ENCODE results near the gene PTPRG.

PTPRG gene

DNA sequence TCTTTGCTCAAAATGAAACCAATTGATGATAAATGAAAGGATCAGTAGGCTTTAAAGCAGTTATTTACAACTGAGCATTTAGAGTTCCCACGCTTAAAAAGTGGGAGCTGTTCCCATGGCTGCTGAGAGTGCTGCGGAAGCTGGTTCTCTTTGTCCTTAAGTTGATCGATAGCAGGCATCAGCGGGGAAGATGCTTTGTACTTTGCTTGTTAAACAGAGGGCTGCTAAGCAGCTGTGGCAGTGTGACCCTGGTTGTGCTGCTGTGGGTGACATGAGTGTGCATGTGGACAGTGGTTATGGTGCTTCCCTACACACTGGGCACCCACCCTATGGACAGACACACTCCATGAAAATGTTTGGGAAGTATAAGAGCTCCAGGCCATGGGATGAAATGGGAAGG lies 96.3 kb downstream of the PTPRG start:
- no peak for TF ChIP-seq ZNF274 (IDR thresholded peaks at IDR 0.05; ENCODE audit: low read depth, low read length)
- no peak overlapping the region for H3K4me3 ChIP-seq (ENCODE audit: low read length)

- TF ChIP-seq ZNF274 (IDR thresholded peaks at IDR 0.05; ENCODE audit: low read depth, low read length): no peak
- H3K4me3 ChIP-seq (ENCODE audit: low read length): no peak overlapping the region
Measured at GRCh38 chr3:61662861-61663260, 101.5 kb downstream of the PTPRG start.

DNA sequence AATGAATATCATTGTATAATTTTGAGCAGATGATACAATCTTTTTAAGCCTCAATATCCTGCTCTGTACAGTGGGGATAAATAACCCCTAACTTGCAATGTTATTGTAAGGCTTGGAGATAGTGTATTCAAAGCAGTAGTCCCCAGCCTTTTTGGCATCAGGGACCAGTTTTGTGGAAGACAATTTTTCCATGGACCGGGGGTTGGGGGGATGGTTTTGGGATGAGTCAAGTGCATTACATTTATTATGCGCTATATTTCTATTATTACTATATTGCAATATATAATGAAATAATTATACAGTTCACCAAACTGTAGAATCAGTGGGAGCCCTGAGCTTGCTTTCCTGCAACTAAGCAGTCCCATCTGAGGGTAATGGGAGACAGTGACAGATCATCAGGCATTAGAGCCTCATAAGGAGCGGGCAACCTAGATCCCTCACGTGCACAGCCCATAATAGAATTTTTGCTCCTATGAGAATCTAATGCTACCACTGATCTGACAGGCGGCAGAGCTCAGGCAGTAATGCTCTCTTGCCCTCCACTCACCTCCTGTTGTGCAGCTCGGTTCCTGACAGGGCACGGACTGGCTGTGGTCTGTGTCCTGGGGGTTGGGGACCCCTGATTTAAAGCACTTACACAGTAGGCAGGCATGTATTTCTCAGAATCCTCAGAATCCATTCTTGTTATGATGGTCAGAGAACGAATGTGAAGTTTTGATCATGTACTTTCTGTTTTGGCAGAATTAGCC lies 102.2 kb downstream of the PTPRG start:
- H3K4me3 ChIP-seq (ENCODE audit: low read length): no peak overlapping the region

GRCh38 chr3:61664105-61664482 lies 102.7 kb downstream of the PTPRG start:
- TF ChIP-seq ZNF274 (IDR thresholded peaks at IDR 0.05; ENCODE audit: low read depth, low read length): no peak
- H3K4me3 ChIP-seq (ENCODE audit: low read length): no peak overlapping the region

More for the DNA sequence above, 102.2 kb downstream of the PTPRG start:
- no peak for TF ChIP-seq ZNF274 (IDR thresholded peaks at IDR 0.05; ENCODE audit: low read depth, low read length)

DNA sequence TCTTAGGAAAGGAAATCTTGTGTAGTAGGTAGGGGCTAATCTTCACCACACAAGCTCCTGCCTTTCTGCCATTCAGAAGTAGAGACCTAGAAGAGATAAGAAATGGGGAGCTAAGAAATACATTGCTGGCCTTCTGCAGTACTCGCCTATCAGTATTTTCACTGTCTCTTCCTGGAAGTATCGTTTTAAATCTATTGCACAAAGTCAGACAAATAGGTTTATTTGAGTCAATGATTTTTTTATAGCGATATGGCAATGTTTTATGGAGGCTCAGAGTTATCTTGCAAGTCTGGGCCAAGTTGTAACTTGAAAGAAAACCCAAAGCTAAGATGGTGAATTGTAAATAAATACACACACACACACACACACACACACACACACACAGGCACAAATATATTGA lies 103.8 kb downstream of the PTPRG start:
- no peak overlapping the region for H3K4me3 ChIP-seq (ENCODE audit: low read length)
- TF ChIP-seq ZNF274 (IDR thresholded peaks at IDR 0.05; ENCODE audit: low read depth, low read length): no peak

- H3K4me3 ChIP-seq (ENCODE audit: low read length): no peak overlapping the region
- TF ChIP-seq ZNF274 (IDR thresholded peaks at IDR 0.05; ENCODE audit: low read depth, low read length): no peak
Measured at GRCh38 chr3:61665987-61666386, 104.6 kb downstream of the PTPRG start.

DNA sequence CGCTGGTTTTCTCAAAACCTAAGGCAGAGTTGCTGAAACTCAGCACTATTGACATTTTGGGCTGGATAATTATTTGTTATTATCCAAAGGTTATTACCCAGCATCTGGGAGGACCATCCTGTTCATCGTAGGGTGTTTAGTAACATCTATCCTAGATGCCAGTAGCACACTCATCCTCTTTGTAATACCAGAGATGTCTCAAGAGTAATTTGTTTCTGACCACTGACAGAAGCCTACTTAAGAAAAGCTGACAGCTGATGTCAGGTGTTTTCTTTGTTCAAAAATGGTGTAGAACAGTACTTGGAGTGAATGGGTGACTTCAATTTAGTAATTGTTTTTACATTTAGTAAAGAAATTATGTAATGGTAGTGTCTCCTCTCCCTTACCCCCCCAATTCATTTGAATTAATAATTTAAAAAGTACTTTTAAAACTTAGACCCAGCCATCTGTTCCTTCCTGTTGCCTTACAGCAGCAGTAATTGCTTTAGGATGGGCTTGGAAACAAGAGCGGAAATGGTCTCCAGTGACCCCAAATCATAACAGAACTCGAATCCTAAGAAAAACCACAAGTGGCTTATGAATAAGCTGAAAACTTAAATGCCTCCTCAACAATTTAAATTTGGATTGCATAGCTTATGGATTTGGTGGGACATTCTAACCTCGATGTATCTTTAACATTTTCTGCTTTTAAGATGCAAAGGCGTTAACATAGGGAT lies 105.4 kb downstream of the PTPRG start:
- no peak overlapping the region for H3K4me3 ChIP-seq (ENCODE audit: low read length)
- no peak for TF ChIP-seq ZNF274 (IDR thresholded peaks at IDR 0.05; ENCODE audit: low read depth, low read length)

- TF ChIP-seq ZNF274 (IDR thresholded peaks at IDR 0.05; ENCODE audit: low read depth, low read length): no peak
- no peak overlapping the region for H3K4me3 ChIP-seq (ENCODE audit: low read length)
Measured at GRCh38 chr3:61667383-61667782, 106.0 kb downstream of the PTPRG start.

- TF ChIP-seq ZNF274 (IDR thresholded peaks at IDR 0.05; ENCODE audit: low read depth, low read length): no peak
- no peak overlapping the region for H3K4me3 ChIP-seq (ENCODE audit: low read length)
Measured at GRCh38 chr3:61667814-61668213, 106.4 kb downstream of the PTPRG start.

GRCh38 chr3:61668317-61668864 lies 107.0 kb downstream of the PTPRG start:
- no peak overlapping the region for H3K4me3 ChIP-seq (ENCODE audit: low read length)
- no peak for TF ChIP-seq ZNF274 (IDR thresholded peaks at IDR 0.05; ENCODE audit: low read depth, low read length)

DNA sequence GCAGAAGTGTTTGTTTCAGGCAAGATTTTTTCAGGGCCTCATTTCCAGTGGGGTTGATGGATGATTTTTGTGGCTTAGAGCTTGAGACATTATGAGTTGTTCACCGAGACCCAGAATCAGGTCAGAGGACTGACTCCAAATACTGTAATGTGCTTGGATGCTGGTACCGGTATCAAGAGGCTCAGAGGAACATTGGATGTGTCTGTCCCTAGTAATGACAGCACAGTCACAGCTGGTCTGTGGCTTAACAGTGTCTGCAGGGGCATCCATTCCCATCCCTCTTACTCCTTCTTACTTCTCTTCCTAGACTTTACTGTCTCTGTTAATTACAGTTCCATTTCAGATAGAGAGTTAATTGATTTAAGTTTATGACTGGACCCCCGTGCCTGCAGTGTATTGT lies 107.8 kb downstream of the PTPRG start:
- TF ChIP-seq ZNF274 (IDR thresholded peaks at IDR 0.05; ENCODE audit: low read depth, low read length): no peak

GRCh38 chr3:61669668-61670299 lies 108.4 kb downstream of the PTPRG start:
- no peak overlapping the region for H3K4me3 ChIP-seq (ENCODE audit: low read length)
- TF ChIP-seq ZNF274 (IDR thresholded peaks at IDR 0.05; ENCODE audit: low read depth, low read length): no peak

More for the DNA sequence above, 107.8 kb downstream of the PTPRG start:
- no peak overlapping the region for H3K4me3 ChIP-seq (ENCODE audit: low read length)

GRCh38 chr3:61673651-61674050 lies 112.3 kb downstream of the PTPRG start:
- no peak for TF ChIP-seq ZNF274 (IDR thresholded peaks at IDR 0.05; ENCODE audit: low read depth, low read length)
- H3K4me3 ChIP-seq (ENCODE audit: low read length): no peak overlapping the region

DNA sequence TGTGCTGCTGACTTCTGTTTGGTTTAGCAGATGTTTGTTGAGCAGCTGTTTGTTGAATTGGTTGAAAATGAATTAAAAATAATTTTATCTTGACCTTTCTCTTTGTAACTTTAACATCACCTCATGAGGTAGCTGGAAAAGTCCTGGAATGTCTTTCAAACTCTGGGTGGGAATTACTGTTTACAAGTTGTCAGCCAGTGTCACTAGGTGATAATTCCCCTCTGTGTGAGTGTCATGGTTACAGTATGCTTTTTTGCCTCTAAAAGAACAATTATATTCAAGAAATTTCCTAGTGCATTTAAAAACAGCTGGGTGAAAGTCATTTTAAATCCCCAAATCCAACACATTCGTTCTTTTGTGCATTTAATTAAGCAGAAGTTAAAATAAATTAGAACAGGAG lies 113.2 kb downstream of the PTPRG start:
- no peak overlapping the region for H3K4me3 ChIP-seq (ENCODE audit: low read length)
- no peak for TF ChIP-seq ZNF274 (IDR thresholded peaks at IDR 0.05; ENCODE audit: low read depth, low read length)

DNA sequence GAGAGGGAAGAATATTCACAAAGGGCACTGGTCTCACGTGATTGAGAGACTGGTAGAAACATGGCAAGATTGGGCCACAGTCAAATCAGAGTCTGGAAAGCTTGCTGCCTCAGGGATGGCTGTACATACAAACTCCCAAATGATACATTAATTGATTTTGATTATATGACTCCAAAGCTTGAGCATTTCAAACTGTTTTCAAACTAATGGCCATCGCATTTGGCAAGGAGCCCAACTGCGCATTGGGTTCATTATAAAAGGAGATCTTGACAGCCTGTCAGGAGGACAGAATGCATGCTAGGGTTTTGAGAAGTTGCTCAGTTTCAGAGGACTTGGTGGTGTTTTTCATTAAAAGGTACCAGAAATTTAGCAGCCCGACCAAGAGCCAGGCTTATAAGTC lies 117.7 kb downstream of the PTPRG start:
- TF ChIP-seq ZNF274 (IDR thresholded peaks at IDR 0.05; ENCODE audit: low read depth, low read length): no peak
- no peak overlapping the region for H3K4me3 ChIP-seq (ENCODE audit: low read length)
